HUES64 (cell line): ENCODE measurements around the gene AVPR2.

Experiments used
- H3K27ac ChIP-seq: 2 replicates; pipeline ENCODE4 v1.7.0; 2013; ENCODE audit warnings: low read depth, low read length, inconsistent platforms
- H3K27me3 ChIP-seq: 2 replicates; pipeline ENCODE4 v1.6.1; 2013; ENCODE audit warnings: mild to moderate bottlenecking, low read length; ENCODE audit not compliant: insufficient read depth
- H3K36me3 ChIP-seq: 2 replicates; pipeline ENCODE4 v1.6.1; 2013; ENCODE audit warnings: mild to moderate bottlenecking, low read length; ENCODE audit not compliant: insufficient read depth
- H3K4me1 ChIP-seq: 2 replicates; pipeline ENCODE4 v1.6.1; 2013; ENCODE audit warnings: mild to moderate bottlenecking, low read length, moderate library complexity; ENCODE audit not compliant: insufficient read depth
- H3K4me3 ChIP-seq: 2 replicates; pipeline ENCODE4 v1.5.1; 2013; ENCODE audit warnings: mild to moderate bottlenecking, low read length, moderate library complexity
- H3K9ac ChIP-seq: 2 replicates; pipeline ENCODE4 v1.6.1; 2013; ENCODE audit warnings: mild to moderate bottlenecking, low read depth, low read length
- H3K9me3 ChIP-seq: 2 replicates; pipeline ENCODE4 v1.6.1; 2013; ENCODE audit warnings: low read depth, low read length; ENCODE audit not compliant: insufficient read depth
- WGBS: fragments of 150-250, 120-280 bp; methylation state at CpG from one replicate; pipeline ENCODE4 v1.1.7; 2013; ENCODE audit warnings: missing lambda C conversion rate; 5-methylcytosine and 5-hydroxymethylcytosine counted together

AVPR2 gene

GRCh38 chrX:153865685-153866084, 38.8 kb upstream of the AVPR2 start:
- no peak overlapping the region for H3K27ac ChIP-seq
- no peaks in the 10 kb centered on the region for H3K4me1 ChIP-seq
- 93% methylated on average over 9 of the region's 9 CpGs for WGBS
- H3K9ac ChIP-seq = no peak overlapping the region
- H3K4me3 ChIP-seq = no peak overlapping the region
- no peaks in the 10 kb centered on the region for H3K9me3 ChIP-seq
- H3K36me3 ChIP-seq = peaks cover 20% of the 10 kb centered on the region
- H3K27me3 ChIP-seq = no peaks in the 10 kb centered on the region

GRCh38 chrX:153866302-153867019, 38.0 kb upstream of the AVPR2 start:
- peaks cover 22% of the 10 kb centered on the region for H3K36me3 ChIP-seq
- H3K27ac ChIP-seq = no peak overlapping the region
- 94% methylated on average over 22 of the region's 22 CpGs for WGBS

GRCh38 chrX:153867139-153867538, 37.3 kb upstream of the AVPR2 start:
- Histone ChIP-seq H3K4me1 (no peaks in the 10 kb centered on the region), H3K36me3 (peaks cover 22% of the 10 kb centered on the region)

More at GRCh38 chrX:153866302-153867019, 38.0 kb upstream of the AVPR2 start:
- Histone ChIP-seq H3K9me3 (no peaks in the 10 kb centered on the region), H3K4me1 (no peaks in the 10 kb centered on the region), H3K4me3 (no peak overlapping the region), H3K27me3 (no peaks in the 10 kb centered on the region), H3K9ac (no peak overlapping the region)

GRCh38 chrX:153867671-153868070, 36.8 kb upstream of the AVPR2 start:
- Histone ChIP-seq H3K27me3 (no peaks in the 10 kb centered on the region), H3K9me3 (no peaks in the 10 kb centered on the region), H3K4me1 (no peaks in the 10 kb centered on the region), H3K9ac (no peak overlapping the region), H3K4me3 (no peak overlapping the region), H3K36me3 (peaks cover 22% of the 10 kb centered on the region), H3K27ac (no peak overlapping the region)
- WGBS = 96% methylated on average over 12 of the region's 13 CpGs

More at GRCh38 chrX:153867139-153867538, 37.3 kb upstream of the AVPR2 start:
- Histone ChIP-seq H3K4me3 (no peak overlapping the region), H3K27ac (no peak overlapping the region), H3K27me3 (no peaks in the 10 kb centered on the region), H3K9me3 (no peaks in the 10 kb centered on the region), H3K9ac (no peak overlapping the region)
- WGBS = 92% methylated on average over 8 of the region's 9 CpGs

- no peak overlapping the region for H3K4me3 ChIP-seq
- no peak overlapping the region for H3K9ac ChIP-seq
- H3K9me3 ChIP-seq = no peaks in the 10 kb centered on the region
- peaks cover 22% of the 10 kb centered on the region for H3K36me3 ChIP-seq
- no peak overlapping the region for H3K27ac ChIP-seq
- no peaks in the 10 kb centered on the region for H3K27me3 ChIP-seq
- H3K4me1 ChIP-seq = no peaks in the 10 kb centered on the region; the same call in 1 of the 2 replicates
- WGBS = 95% methylated on average over 26 of the region's 26 CpGs
Observed at GRCh38 chrX:153868576-153869472, 35.6 kb upstream of the AVPR2 start.

GRCh38 chrX:153869473-153870287, 34.8 kb upstream of the AVPR2 start:
- Histone ChIP-seq H3K36me3 (peaks cover 22% of the 10 kb centered on the region), H3K9ac (no peak overlapping the region), H3K4me1 (no peaks in the 10 kb centered on the region; the same call in 1 of the 2 replicates), H3K27me3 (no peaks in the 10 kb centered on the region), H3K4me3 (no peak overlapping the region), H3K27ac (no peak overlapping the region), H3K9me3 (no peaks in the 10 kb centered on the region)
- WGBS = 96% methylated on average over 29 of the region's 31 CpGs

GRCh38 chrX:153870288-153870690, 34.2 kb upstream of the AVPR2 start:
- H3K4me3 ChIP-seq = no peak overlapping the region
- 93% methylated on average over 10 of the region's 11 CpGs for WGBS
- H3K4me1 ChIP-seq = peaks cover 3% of the 10 kb centered on the region; the same call in 1 of the 2 replicates
- peaks cover 21% of the 10 kb centered on the region for H3K36me3 ChIP-seq
- H3K9me3 ChIP-seq = no peaks in the 10 kb centered on the region
- H3K27me3 ChIP-seq = no peaks in the 10 kb centered on the region
- no peak overlapping the region for H3K9ac ChIP-seq
- no peak overlapping the region for H3K27ac ChIP-seq

- H3K27me3 ChIP-seq = no peaks in the 10 kb centered on the region
- WGBS = 82% methylated on average over 20 of the region's 21 CpGs
Observed at GRCh38 chrX:153870791-153871360, 33.6 kb upstream of the AVPR2 start.

GRCh38 chrX:153871451-153871850, 33.0 kb upstream of the AVPR2 start:
- peaks cover 6% of the 10 kb centered on the region; the same call in 1 of the 2 replicates for H3K4me1 ChIP-seq
- no peak overlapping the region for H3K9ac ChIP-seq
- WGBS = 55% methylated on average over 5 of the region's 6 CpGs
- peaks cover 15% of the 10 kb centered on the region for H3K36me3 ChIP-seq
- no peaks in the 10 kb centered on the region for H3K9me3 ChIP-seq
- H3K27me3 ChIP-seq = no peaks in the 10 kb centered on the region
- no peak overlapping the region for H3K27ac ChIP-seq
- no peak overlapping the region for H3K4me3 ChIP-seq

More at GRCh38 chrX:153870791-153871360, 33.6 kb upstream of the AVPR2 start:
- H3K36me3 ChIP-seq = peaks cover 18% of the 10 kb centered on the region
- H3K9me3 ChIP-seq = no peaks in the 10 kb centered on the region
- H3K9ac ChIP-seq = no peak overlapping the region
- no peak overlapping the region for H3K4me3 ChIP-seq
- peaks cover 3% of the 10 kb centered on the region; the same call in 1 of the 2 replicates for H3K4me1 ChIP-seq
- no peak overlapping the region for H3K27ac ChIP-seq

- Histone ChIP-seq H3K27ac (no peak overlapping the region), H3K4me3 (no peak overlapping the region), H3K4me1 (peaks cover 6% of the 10 kb centered on the region; the same call in 1 of the 2 replicates), H3K27me3 (no peaks in the 10 kb centered on the region), H3K9me3 (no peaks in the 10 kb centered on the region), H3K36me3 (peaks cover 15% of the 10 kb centered on the region), H3K9ac (no peak overlapping the region)
- WGBS = 89% methylated on average over 29 of the region's 29 CpGs
Observed at GRCh38 chrX:153871946-153872878, 32.3 kb upstream of the AVPR2 start.
